Neural cell (in vitro differentiated cells): ENCODE measurements around the gene AP4S1. TPM values are rescaled to one million over a fixed set of nuclear protein-coding genes. Genes with fewer than 3 reads are reported as not detected.

Source experiments
- H2AFZ ChIP-seq: fragments of 200-600, 300-800 bp; sonication (generic), shearing (Covaris generic); 2 replicates; pipeline ENCODE4 v1.6.0; 2014; ENCODE audit warnings: low read depth, mild to moderate bottlenecking, antibody characterized with exemption, low read length, moderate library complexity
- H3F3A ChIP-seq: fragments of 200-600 bp; shearing (Covaris generic); 2 replicates; pipeline ENCODE4 v1.6.1; 2016; ENCODE audit warnings: mild to moderate bottlenecking, moderate library complexity, mixed read lengths, antibody characterized with exemption, low read length; ENCODE audit not compliant: insufficient read depth, poor library complexity, severe bottlenecking
- H3K27ac ChIP-seq: fragments of 200-600, 300-800 bp; sonication (generic), shearing (Covaris generic); 2 replicates; pipeline ENCODE4 v1.5.1; 2014; ENCODE audit warnings: mild to moderate bottlenecking, low read length, moderate library complexity
- H3K27me3 ChIP-seq: fragments of 300-800, 200-600 bp; sonication (generic), shearing (Covaris generic); 2 replicates; pipeline ENCODE4 v1.6.0; 2014; ENCODE audit warnings: mild to moderate bottlenecking, low read depth, low read length, moderate library complexity; ENCODE audit not compliant: insufficient read depth
- H3K36me3 ChIP-seq: fragments of 300-800, 200-600 bp; sonication (generic), shearing (Covaris generic); 2 replicates; pipeline ENCODE4 v1.5.1; 2014; ENCODE audit warnings: mild to moderate bottlenecking, antibody characterized with exemption, low read length, moderate library complexity; ENCODE audit not compliant: insufficient read depth
- H3K4me2 ChIP-seq: fragments of 300-800, 200-600 bp; sonication (generic), shearing (Covaris generic); 2 replicates; pipeline ENCODE4 v1.6.0; 2014; ENCODE audit warnings: mild to moderate bottlenecking, low read length
- H3K4me3 ChIP-seq: fragments of 300-800, 200-600 bp; sonication (generic), shearing (Covaris generic); 2 replicates; pipeline ENCODE4 v1.5.1; 2014; ENCODE audit warnings: mild to moderate bottlenecking, low read length, moderate library complexity
- H3K79me2 ChIP-seq: fragments of 200-600 bp; shearing (Covaris generic); replicated peaks from 2 replicates; pipeline ENCODE4 v1.6.0; 2014; ENCODE audit warnings: mild to moderate bottlenecking, low read length, moderate library complexity; ENCODE audit not compliant: insufficient read depth
- H3K9ac ChIP-seq: fragments of 300-800, 200-600 bp; sonication (generic), shearing (Covaris generic); 2 replicates; pipeline ENCODE4 v1.6.1; 2016; ENCODE audit warnings: mild to moderate bottlenecking, low read length, mixed read lengths
- H3K9me2 ChIP-seq: fragments of 200-600 bp; shearing (Covaris generic); 2 replicates; pipeline ENCODE4 v1.6.1; 2016; ENCODE audit warnings: mild to moderate bottlenecking, low read length, mixed read lengths; ENCODE audit not compliant: insufficient read depth
- H3K9me3 ChIP-seq: fragments of 200-600, 300-800 bp; sonication (generic), shearing (Covaris generic); 2 replicates; pipeline ENCODE4 v1.6.1; 2016; ENCODE audit warnings: mild to moderate bottlenecking, mixed run types, low read length, moderate library complexity, mixed read lengths
- H4K20me1 ChIP-seq: fragments of 200-600 bp; shearing (Covaris generic); 2 replicates; pipeline ENCODE4 v1.6.1; 2016; ENCODE audit warnings: mild to moderate bottlenecking, mixed run types; ENCODE audit not compliant: insufficient read depth
- CTCF ChIP-seq: fragments of 450-650 bp; IDR thresholded peaks from 2 replicates; pipeline ENCODE4 v1.5.1; 2014; ENCODE audit warnings: antibody characterized with exemption, mild to moderate bottlenecking, moderate library complexity; ENCODE audit not compliant: poor library complexity, severe bottlenecking
- EP300 ChIP-seq: fragments of 450-650 bp; conservative IDR thresholded peaks from 2 replicates; pipeline ENCODE4 v1.6.1; 2014; ENCODE audit warnings: antibody characterized with exemption, mild to moderate bottlenecking, moderate library complexity; ENCODE audit not compliant: poor library complexity, severe bottlenecking
- EZH2 ChIP-seq: fragments of 200-600, 300-800 bp; shearing (Covaris generic), sonication (generic); IDR thresholded peaks from 2 replicates; pipeline ENCODE4 v1.6.1; 2014; ENCODE audit warnings: antibody characterized with exemption, low read length, borderline replicate concordance, mild to moderate bottlenecking; ENCODE audit not compliant: insufficient read depth, poor library complexity, severe bottlenecking
- MXI1 ChIP-seq: fragments of 450-650 bp; conservative IDR thresholded peaks from 2 replicates; pipeline ENCODE4 v1.6.1; 2014; ENCODE audit warnings: antibody characterized with exemption, mild to moderate bottlenecking; ENCODE audit not compliant: poor library complexity, severe bottlenecking
- POLR2AphosphoS5 ChIP-seq: IDR thresholded peaks from 2 replicates; pipeline ENCODE4 v1.6.1; 2012
- RAD21 ChIP-seq: fragments of 450-650 bp; conservative IDR thresholded peaks from 2 replicates; pipeline ENCODE4 v1.6.1; 2014; ENCODE audit warnings: antibody characterized with exemption, mild to moderate bottlenecking, moderate library complexity
- REST ChIP-seq: IDR thresholded peaks from 2 replicates; pipeline ENCODE4 v1.6.1; 2012; ENCODE audit warnings: borderline replicate concordance
- SMC3 ChIP-seq: fragments of 450-650 bp; conservative IDR thresholded peaks from 2 replicates; pipeline ENCODE4 v1.6.1; 2014; ENCODE audit warnings: antibody characterized with exemption, mild to moderate bottlenecking, moderate library complexity; ENCODE audit not compliant: poor library complexity
- polyA plus RNA-seq: library from polyadenylated mRNA; depleted of rRNA; stranded (reverse); fragments of >200 nt; gene quantifications from 2 replicates; pipeline ENCODE4 v1.2.3, GENCODE V29; 2014

Gene AP4S1
- polyA plus RNA-seq, 1 donor from 2014 or later = 20.8 TPM

- Histone ChIP-seq H3K27me3 (no peaks in the 10 kb centered on the region), H3K4me2 (no peak overlapping the region), H2AFZ (no peak overlapping the region), H3K4me3 (no peak overlapping the region), H3K9me2 (no peaks in the 10 kb centered on the region), H3K79me2 (peaks cover 85% of the 10 kb centered on the region), H3K9ac (no peak overlapping the region), H4K20me1 (no peaks in the 10 kb centered on the region), H3F3A (no peaks in the 10 kb centered on the region), H3K9me3 (no peaks in the 10 kb centered on the region), H3K27ac (no peak overlapping the region), H3K36me3 (no peaks in the 10 kb centered on the region)
- no peak for TF ChIP-seq EZH2
- TF ChIP-seq EP300 = no peak
- no peak for TF ChIP-seq RAD21
- TF ChIP-seq REST = no peak
- no peak for TF ChIP-seq POLR2AphosphoS5
- TF ChIP-seq CTCF = no peak
Observed at GRCh38 chr14:31021576-31021949, 3.9 kb upstream of the AP4S1 start.

GRCh38 chr14:31022386-31022785 lies 3.1 kb upstream of the AP4S1 start:
- Histone ChIP-seq H3K27me3 (no peaks in the 10 kb centered on the region), H2AFZ (no peak overlapping the region), H3K9me3 (no peaks in the 10 kb centered on the region), H3K4me3 (peak overlapping the region; percentile 91), H4K20me1 (no peaks in the 10 kb centered on the region), H3K36me3 (no peaks in the 10 kb centered on the region), H3K79me2 (peaks cover 83% of the 10 kb centered on the region), H3F3A (no peaks in the 10 kb centered on the region), H3K4me2 (no peak overlapping the region), H3K27ac (no peak overlapping the region), H3K9me2 (no peaks in the 10 kb centered on the region), H3K9ac (no peak overlapping the region)
- no peak for TF ChIP-seq SMC3
- TF ChIP-seq POLR2AphosphoS5 = no peak
- TF ChIP-seq RAD21 = no peak
- no peak for TF ChIP-seq EZH2
- no peak for TF ChIP-seq REST
- no peak for TF ChIP-seq EP300
- TF ChIP-seq MXI1 = no peak
